GM12891 (cell line): ENCODE measurements around the gene KRTCAP3.

Experiments used
- POLR2A ChIP-seq: IDR thresholded peaks from 2 replicates; pipeline ENCODE4 v1.6.1; 2011; ENCODE audit warnings: low read depth, low read length, control low read depth
- POLR2AphosphoS5 ChIP-seq: IDR thresholded peaks from 2 replicates; pipeline ENCODE4 v1.6.1; 2011; ENCODE audit warnings: low read depth, low read length, control low read depth
- TAF1 ChIP-seq: IDR thresholded peaks from 2 replicates; pipeline ENCODE4 v1.6.1; 2011; ENCODE audit warnings: low read depth, low read length, control low read depth

DNA sequence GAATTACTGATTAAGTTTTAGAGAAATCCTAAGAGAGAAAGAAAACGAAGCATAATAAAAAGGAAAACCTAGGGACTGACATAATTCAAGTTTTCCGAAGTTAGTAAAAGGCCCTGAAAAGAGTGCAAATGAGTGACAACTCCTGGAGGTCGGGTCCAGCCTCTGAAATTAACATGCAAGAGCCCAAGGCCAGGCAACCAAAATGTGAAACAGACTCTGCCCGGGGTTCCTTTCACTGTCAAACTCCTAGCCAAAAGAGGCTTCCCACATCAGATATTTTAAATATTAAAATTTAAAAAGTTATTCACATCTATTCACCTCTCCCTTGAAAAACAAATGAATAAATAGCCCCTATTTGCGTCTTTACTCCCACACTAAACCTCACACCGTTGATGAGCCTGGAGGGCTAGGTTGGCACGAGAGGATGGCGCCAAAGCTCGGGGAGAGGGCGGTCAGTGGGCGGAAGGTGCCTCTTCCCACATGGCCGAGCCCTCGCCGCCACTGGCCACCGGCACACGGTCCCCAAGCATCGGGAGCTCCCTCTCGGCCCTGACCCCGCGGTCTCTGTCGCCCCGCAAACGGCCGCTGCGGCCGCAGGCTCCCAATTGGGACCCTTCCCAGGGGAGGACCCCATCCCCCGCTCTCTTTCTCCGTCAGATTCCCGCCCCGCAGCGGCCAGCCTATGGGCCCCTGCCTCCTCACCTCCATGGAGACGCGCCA lies 33.4 kb upstream of the KRTCAP3 start:
- TF ChIP-seq POLR2A, result no peak; the same call in 1 of the 2 replicates
- TF ChIP-seq POLR2AphosphoS5, result no peak
- TF ChIP-seq TAF1, result no peak
